Endothelial cell of umbilical vein (primary cell): ENCODE measurements around the gene AADAC. TPM values are rescaled to one million over a fixed set of nuclear protein-coding genes. Genes with fewer than 3 reads are reported as not detected.
"Not testable (repeated sequence)": the region's sequence is repeated elsewhere in the genome, so short reads cannot be mapped to it uniquely, and the experiment has no call there.

Source experiments
- Bru-seq: library from RNA; stranded (reverse); fragments of 400-500 nt; gene quantifications from one replicate; lab custom pipeline; 2021; lab: Mats Ljungman, UMichigan
- BruChase-seq, 2 experiments: library from RNA; stranded (reverse); fragments of 400-500 nt; gene quantifications; one replicate each; lab custom pipeline; 2021; lab: Mats Ljungman, UMichigan
- BruUV-seq: library from RNA; stranded (reverse); fragments of 400-500 nt; replicated peaks from 2 replicates; lab custom pipeline; 2021; lab: Mats Ljungman, UMichigan
- CTCF ChIA-PET: fragments of 300-600, 350-600 bp; sonication (Branson Sonifier 250); formaldehyde crosslinking; loops from one replicate; lab custom pipeline; 2021; ENCODE audit warnings: antibody characterized with exemption, inconsistent platforms; lab: Charles Lee
- POLR2A ChIA-PET: fragments of 300-600, 350-600 bp; sonication (Branson Sonifier 250); formaldehyde crosslinking; loops from one replicate; lab custom pipeline; 2021; ENCODE audit warnings: antibody characterized with exemption, inconsistent platforms; lab: Charles Lee
- DNase-seq: peaks from one replicate; pipeline ENCODE4 v3.0.0-alpha.2; 2011; ENCODE audit warnings: low read depth, low spot score
- FAIRE-seq: peaks from 2 replicates; lab custom pipeline; 2011; peaks lifted over from hg19 to GRCh38; lab: Jason Lieb, UNC
- H2AFZ ChIP-seq: 2 replicates; pipeline ENCODE4 v1.6.0; 2012; ENCODE audit warnings: low read depth, low read length, control low read depth, inconsistent platforms
- H3K27ac ChIP-seq: 2 replicates; pipeline ENCODE4 v1.5.1; 2011; ENCODE audit warnings: low read depth, mild to moderate bottlenecking, control low read depth, low read length, moderate library complexity; ENCODE audit not compliant: insufficient read depth
- H3K27me3 ChIP-seq, 2 experiments: 2 replicates each; pipeline versions ENCODE4 v1.6.0 to v1.6.1; 2011; ENCODE audit warnings: low read length in 2 of 2, mixed read lengths in 1 of 2; ENCODE audit not compliant: control insufficient read depth in 2 of 2, insufficient read depth in 2 of 2
- H3K36me3 ChIP-seq, 2 experiments: 2 replicates in 1 of 2; 3 replicates in 1 of 2; pipeline ENCODE4 v1.5.1; 2011; ENCODE audit warnings: low read length in 2 of 2, mild to moderate bottlenecking in 1 of 2, moderate library complexity in 1 of 2; ENCODE audit not compliant: control insufficient read depth in 2 of 2, insufficient read depth in 2 of 2; ENCODE audit errors: extremely low read depth in 1 of 2
- H3K4me1 ChIP-seq: 3 replicates; pipeline ENCODE4 v1.5.1; 2011; ENCODE audit warnings: mild to moderate bottlenecking, low read length; ENCODE audit not compliant: control insufficient read depth, insufficient read depth; ENCODE audit errors: extremely low read depth
- H3K4me2 ChIP-seq: 2 replicates; pipeline ENCODE4 v1.6.1; 2011; ENCODE audit warnings: low read length, control low read depth, mixed read lengths; ENCODE audit not compliant: insufficient read depth
- H3K4me3 ChIP-seq, 3 experiments: fragments of 200-600 bp in 1 of 3; sonication (generic), shearing (Covaris generic) in 1 of 3; replicated peaks in 1 of 3; 2 replicates each; pipeline ENCODE4 v1.5.1; 2011 to 2016; ENCODE audit warnings: control low read depth in 3 of 3, low read length in 3 of 3, mild to moderate bottlenecking in 2 of 3, inconsistent platforms in 1 of 3, low read depth in 1 of 3, moderate library complexity in 1 of 3; ENCODE audit not compliant: insufficient read depth in 1 of 3
- H3K79me2 ChIP-seq: 2 replicates; pipeline ENCODE4 v1.6.0; 2012; ENCODE audit warnings: low read length, inconsistent platforms; ENCODE audit not compliant: control insufficient read depth, insufficient read depth
- H3K9ac ChIP-seq: replicated peaks from 2 replicates; pipeline ENCODE3; 2011; ENCODE audit warnings: low read length, control low read depth; ENCODE audit not compliant: insufficient read depth; ENCODE audit errors: extremely low read depth
- H3K9me1 ChIP-seq: replicated peaks from 3 replicates; pipeline ENCODE4 v1.6.0; 2011; ENCODE audit warnings: mild to moderate bottlenecking, low read length; ENCODE audit not compliant: control insufficient read depth, insufficient read depth; ENCODE audit errors: extremely low read depth
- H3K9me3 ChIP-seq: replicated peaks from 2 replicates; pipeline ENCODE4 v1.5.1; 2012; ENCODE audit warnings: low read length, inconsistent platforms; ENCODE audit not compliant: control insufficient read depth, insufficient read depth
- H4K20me1 ChIP-seq: replicated peaks from 2 replicates; pipeline ENCODE3; 2011; ENCODE audit warnings: mild to moderate bottlenecking, low read length; ENCODE audit not compliant: control insufficient read depth, insufficient read depth; ENCODE audit errors: extremely low read depth
- CTCF ChIP-seq, 2 donors: IDR thresholded peaks; 1 replicate in 1 of 2; 2 replicates in 1 of 2; pipeline ENCODE4 v1.5.1; 2011; ENCODE audit warnings: low read length in 2 of 2, mild to moderate bottlenecking in 2 of 2, moderate library complexity in 2 of 2, control low read depth in 1 of 2, inconsistent platforms in 1 of 2, low read depth in 1 of 2; ENCODE audit not compliant: insufficient read depth in 1 of 2; ENCODE audit errors: extremely low read depth in 1 of 2
- EZH2 ChIP-seq: IDR thresholded peaks from 2 replicates; pipeline ENCODE4 v1.6.1; 2012; ENCODE audit warnings: borderline replicate concordance, low read depth, mild to moderate bottlenecking, moderate library complexity, low read length, inconsistent platforms; ENCODE audit not compliant: severe bottlenecking
- FOS ChIP-seq: IDR thresholded peaks from 2 replicates; pipeline ENCODE4 v1.6.1; 2011; ENCODE audit warnings: mild to moderate bottlenecking, low read length, moderate library complexity, borderline replicate concordance; ENCODE audit not compliant: insufficient read depth
- GATA2 ChIP-seq: IDR thresholded peaks from 2 replicates; pipeline ENCODE4 v1.7.0; 2011; ENCODE audit warnings: low read depth, mild to moderate bottlenecking, moderate library complexity, mixed read lengths, low read length; ENCODE audit not compliant: insufficient read length, insufficient read depth
- JUN ChIP-seq: IDR thresholded peaks from 2 replicates; pipeline ENCODE4 v1.6.1; 2011; ENCODE audit warnings: borderline replicate concordance, low read depth; ENCODE audit not compliant: insufficient read length, insufficient read depth
- MAX ChIP-seq: IDR thresholded peaks from 2 replicates; pipeline ENCODE4 v1.6.1; 2011; ENCODE audit not compliant: insufficient read depth, insufficient read length
- MYC ChIP-seq: IDR thresholded peaks from one replicate; pipeline ENCODE4 v1.6.1; 2011; ENCODE audit warnings: mild to moderate bottlenecking, low read depth, low read length
- POLR2A ChIP-seq: IDR thresholded peaks from 2 replicates; pipeline ENCODE4 v1.6.1; 2012; ENCODE audit warnings: low read depth, mild to moderate bottlenecking, control low read depth, low read length
- POLR2AphosphoS5 ChIP-seq: IDR thresholded peaks from 2 replicates; pipeline ENCODE4 v1.6.1; 2012; ENCODE audit warnings: low read depth, mild to moderate bottlenecking, control low read depth, low read length, moderate library complexity; ENCODE audit not compliant: insufficient read depth
- dilution Hi-C: fragments of 300-500 bp; cut with MboI; formaldehyde crosslinking; loops from one replicate; pipeline ENCODE4 v1.15.0; 2019; ENCODE audit warnings: low sequenced_read_pairs; ENCODE audit not compliant: extremely low pct_ligation_motif_present
- intact Hi-C: fragments of 100-400 bp; cut with micrococcal nuclease; formaldehyde crosslinking; loops from one replicate; pipeline ENCODE4 v1.10.0; 2022
- long read RNA-seq: library from polyadenylated mRNA; stranded (forward); transcript quantifications from one replicate; pipeline ENCODE4 v2.0.0, GENCODE V29; 2021
- polyA minus RNA-seq, 3 experiments: library from RNA; depleted of rRNA, polyadenylated mRNA; stranded (reverse); fragments of >200 nt; gene quantifications; 1 replicate in 1 of 3; 2 replicates in 2 of 3; pipeline ENCODE4 v1.2.3, GENCODE V29; 2011
- polyA plus RNA-seq, 4 experiments: library from polyadenylated mRNA; depleted of rRNA in 3 of 4; stranded (reverse) in 3 of 4; unstranded in 1 of 4; fragments of >200 nt; gene quantifications; 2 replicates each; pipeline versions ENCODE4 v1.2.1 to v1.2.3, GENCODE V29; 2011 to 2012; ENCODE audit warnings: missing spikeins in 1 of 4
- total RNA-seq: library from RNA; stranded (reverse); gene quantifications from 2 replicates; pipeline ENCODE4 v1.2.3, GENCODE V29; 2021

The AADAC gene
- total RNA-seq (0.27 and 1.0 TPM in 2 replicates), polyA plus RNA-seq (0.32 and 0.62 TPM in 2 replicates), polyA minus RNA-seq (not detected in 2 replicates), Bru-seq, nascent RNA (percentile 30 among the genes with signal in this experiment), BruChase-seq, experiment 1, labeled RNA remaining after a 6-hour chase (percentile 44 among the genes with signal in this experiment), BruChase-seq, experiment 2, labeled RNA remaining after a 2-hour chase (percentile 34 among the genes with signal in this experiment)
- polyA plus RNA-seq (2011; cell fraction: cytosol; rRNA removed): 0.31 and 0.32 TPM in 2 replicates
- 3.2 and 7.8 TPM in 2 replicates for polyA plus RNA-seq (2011; cell fraction: nucleus; rRNA removed)
- polyA plus RNA-seq (2012): 1.7 and 3.8 TPM in 2 replicates
- not detected for polyA minus RNA-seq (2011; cell fraction: cytosol; rRNA and poly(A)+ RNA removed)
- polyA minus RNA-seq (2011; cell fraction: nucleus; rRNA and poly(A)+ RNA removed): 0.24 and 1.3 TPM in 2 replicates
- long read RNA-seq, partial matches to known transcripts: 0 of 1 reads
- long read RNA-seq, other reads (novel, unspliced or antisense): 0 of 1 reads

- no peaks in the 10 kb centered on the region for H3K36me3 ChIP-seq
- no peak within 1 kb of the TSS for H3K4me2 ChIP-seq
- no peaks in the 10 kb centered on the region for H3K4me1 ChIP-seq
- DNase-seq: no peak
- H3K4me3 ChIP-seq: no peak within 1 kb of the TSS
- H3K9me3 ChIP-seq: no peaks in the 10 kb centered on the region
- no peaks in the 10 kb centered on the region for H3K79me2 ChIP-seq
- TF ChIP-seq GATA2: peak; percentile 3
- no peak for TF ChIP-seq EZH2
- TF ChIP-seq POLR2A: no peak
- TF ChIP-seq MYC: no peak
- TF ChIP-seq CTCF (IDR thresholded peaks at IDR 0.05; ENCODE audit: extremely low read depth in 1 of 2, insufficient read depth in 1 of 2, low read depth in 1 of 2, low read length in 2 of 2): no peak
- no peak for TF ChIP-seq JUN
- peak; percentile 11 for TF ChIP-seq FOS
- no peak for TF ChIP-seq MAX
- no peak for TF ChIP-seq POLR2AphosphoS5
- dilution Hi-C loops (no loop called here), intact Hi-C loops (no loop called here)
- FAIRE-seq: no peak
- H3K27ac ChIP-seq: no peak within 1 kb of the TSS
- BruUV-seq: no TSS peak
- H3K9me1 ChIP-seq: no peaks in the 10 kb centered on the region
- ChIA-PET POLR2A (no interaction called here), CTCF (no interaction called here)
- H3K9ac ChIP-seq: no peak within 1 kb of the TSS
- no peaks in the 10 kb centered on the region for H4K20me1 ChIP-seq
- no peaks in the 10 kb centered on the region for H3K27me3 ChIP-seq
- no peak within 1 kb of the TSS for H2AFZ ChIP-seq
Measured at GRCh38 chr3:151813799-151814198, at the start of gene AADAC. AADAC (plus strand) TSS chr3:151814116; CDS start chr3:151814163, 47 bp downstream.

GRCh38 chr3:151764699-151765098 lies 49.2 kb upstream of the AADAC start:
- intact Hi-C loops: loop anchor here (5.0 kb wide), 2 partner anchors 568 to 833 kb away; no protein-coding TSS in a partner anchor

More at GRCh38 chr3:151764699-151765098, 49.2 kb upstream of the AADAC start:
- H3K4me3 ChIP-seq, DNase-seq, FAIRE-seq, H3K4me2 ChIP-seq, H3K79me2 ChIP-seq, H4K20me1 ChIP-seq, POLR2A ChIA-PET, H3K27me3 ChIP-seq, H3K9ac ChIP-seq, H3K9me1 ChIP-seq, H3K9me3 ChIP-seq, H3K36me3 ChIP-seq, dilution Hi-C loops, H3K27ac ChIP-seq, H2AFZ ChIP-seq, CTCF ChIA-PET, BruUV-seq: not testable (repeated sequence)
- peaks cover 34% of the 10 kb centered on the region for H3K4me1 ChIP-seq
